ENCODE measurements around the gene MIEF1.

- no peak for TF ChIP-seq CTCF (IDR thresholded peaks at IDR 0.05)
- TF ChIP-seq POLR2A (IDR thresholded peaks at IDR 0.05), result no peak
Measured at GRCh38 chr22:39466228-39467006, 35.7 kb upstream of the MIEF1 start.
